ENCODE results near the gene NANOS2.

NANOS2 gene

DNA sequence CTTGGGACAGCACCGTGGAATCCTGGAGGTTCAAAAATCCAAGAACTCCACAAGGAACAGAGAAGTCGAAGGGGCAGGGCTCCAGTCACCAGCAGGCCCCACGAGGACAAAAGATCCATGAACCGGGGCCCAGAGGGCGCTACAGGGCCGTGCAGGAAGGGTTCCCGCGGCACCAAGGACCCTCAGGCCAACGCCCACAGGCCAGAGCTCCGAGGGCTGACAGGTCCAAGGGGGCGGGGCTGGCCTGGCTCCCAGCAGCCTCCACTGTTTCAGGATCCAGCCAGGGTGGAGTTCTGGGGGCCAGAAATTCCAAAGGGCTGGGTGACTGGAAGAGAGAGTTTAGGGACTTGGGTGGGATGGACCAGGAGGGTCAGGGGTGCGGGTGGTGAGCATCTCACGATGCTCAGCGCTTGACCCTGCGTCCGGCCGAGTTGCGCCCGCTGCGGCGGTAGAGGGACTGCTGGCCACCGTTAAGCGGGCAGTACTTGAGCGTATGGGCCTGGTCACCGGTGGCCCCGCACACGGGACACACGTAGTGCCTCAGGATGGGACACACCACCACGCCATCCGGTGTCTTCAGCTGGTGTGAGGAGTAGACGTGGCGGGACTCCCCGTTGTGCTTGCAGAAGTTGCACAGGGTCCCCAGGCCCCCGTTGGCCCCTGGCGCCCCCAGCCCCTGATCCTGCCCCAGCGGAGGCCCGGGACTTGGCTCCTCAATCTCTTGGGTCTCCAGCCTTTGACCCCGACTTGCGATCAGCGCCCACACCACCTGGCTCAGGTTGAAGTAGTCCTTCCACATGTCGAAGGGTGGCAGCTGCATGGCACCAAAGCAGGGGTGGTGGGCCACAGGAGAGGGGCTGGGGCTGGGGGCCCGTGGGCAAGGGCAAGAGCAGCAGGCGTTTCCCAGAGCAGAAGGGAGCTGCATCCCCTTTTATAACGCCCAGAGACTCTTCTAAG, at the start of gene NANOS2:
TSS of gene NANOS2 (minus strand) at position 905 of the 957 bp plus-strand sequence. CDS start at position 820, 85 bp downstream.
- DNase-seq: no peak

DNA sequence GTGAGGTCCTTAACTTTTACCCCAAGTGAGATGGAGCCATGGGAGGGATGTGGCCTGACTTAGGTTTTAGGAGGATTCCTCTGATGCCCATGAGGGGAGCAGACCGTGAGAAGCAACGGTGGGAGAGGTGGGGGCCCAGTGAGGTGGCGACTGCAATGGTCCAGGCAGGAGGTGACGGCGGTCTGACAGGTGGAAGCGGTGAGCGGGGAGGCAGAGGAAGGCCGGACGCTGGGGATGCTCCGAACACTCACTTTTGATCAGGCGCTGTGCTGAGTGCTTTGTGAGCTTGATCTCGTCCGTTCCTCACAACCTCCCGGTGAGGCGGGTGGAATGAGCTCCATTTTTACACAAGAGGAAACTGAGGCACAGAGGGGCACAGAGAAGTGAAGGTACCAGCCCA, 47.4 kb upstream of the NANOS2 start:
- DNase-seq: no peak

DNA sequence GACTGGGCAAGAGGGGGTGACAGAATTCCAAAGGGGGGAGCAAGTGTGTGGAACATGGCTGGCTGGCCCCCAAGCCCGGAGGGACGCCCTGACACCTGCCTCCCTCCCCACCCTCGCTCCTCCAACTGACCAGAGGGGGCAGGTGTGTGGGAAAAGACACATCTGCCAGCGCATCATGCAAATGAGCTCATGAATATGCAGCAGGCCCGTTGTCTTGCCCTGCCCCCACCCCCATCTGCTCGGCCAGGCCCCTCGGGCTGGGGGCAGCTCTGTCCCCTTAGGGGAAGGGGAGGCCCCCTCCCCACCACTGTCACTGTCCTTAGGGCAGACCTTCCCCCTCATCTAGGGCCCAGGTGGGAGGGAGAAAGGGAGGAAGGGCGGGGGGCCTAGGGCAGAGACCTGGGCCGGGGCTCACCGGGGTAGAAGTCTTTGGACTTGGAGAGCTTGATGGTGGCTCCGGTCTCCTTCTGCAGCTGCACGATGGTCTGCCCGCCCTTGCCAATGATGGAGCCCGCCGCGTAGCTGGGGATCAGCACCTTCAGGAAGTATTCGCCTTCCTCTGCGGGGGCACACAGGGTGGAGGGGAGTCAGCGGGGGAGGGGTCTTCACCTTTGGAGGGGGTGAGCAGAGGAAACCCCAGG, 46.1 kb upstream of the NANOS2 start:
- no peak for DNase-seq

DNA sequence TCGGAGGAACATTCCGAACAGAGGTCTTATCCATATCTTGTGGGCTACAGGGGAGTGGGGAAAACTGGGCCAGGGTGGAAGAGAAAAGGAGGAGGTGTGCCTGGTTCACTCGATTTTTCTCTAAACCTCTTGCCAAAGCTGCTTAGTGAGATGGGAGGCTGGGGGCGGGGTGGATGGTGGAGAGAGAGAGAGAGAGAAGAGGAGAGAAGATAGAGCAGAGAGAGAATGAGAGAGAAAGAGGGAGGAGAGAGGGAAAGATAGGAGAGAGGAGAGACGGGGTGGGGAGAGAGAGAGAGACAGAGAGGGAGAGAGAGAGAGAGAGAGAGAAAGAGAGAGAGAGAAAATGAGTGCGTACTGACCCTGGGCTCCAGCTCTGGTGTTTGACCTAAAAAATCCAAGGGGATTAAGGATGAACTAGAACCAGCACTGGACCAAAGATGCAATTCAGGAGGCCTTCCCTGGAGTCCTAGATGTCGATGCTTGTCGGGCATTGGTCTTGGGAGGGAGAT, 45.0 kb upstream of the NANOS2 start:
- DNase-seq: no peak

DNA sequence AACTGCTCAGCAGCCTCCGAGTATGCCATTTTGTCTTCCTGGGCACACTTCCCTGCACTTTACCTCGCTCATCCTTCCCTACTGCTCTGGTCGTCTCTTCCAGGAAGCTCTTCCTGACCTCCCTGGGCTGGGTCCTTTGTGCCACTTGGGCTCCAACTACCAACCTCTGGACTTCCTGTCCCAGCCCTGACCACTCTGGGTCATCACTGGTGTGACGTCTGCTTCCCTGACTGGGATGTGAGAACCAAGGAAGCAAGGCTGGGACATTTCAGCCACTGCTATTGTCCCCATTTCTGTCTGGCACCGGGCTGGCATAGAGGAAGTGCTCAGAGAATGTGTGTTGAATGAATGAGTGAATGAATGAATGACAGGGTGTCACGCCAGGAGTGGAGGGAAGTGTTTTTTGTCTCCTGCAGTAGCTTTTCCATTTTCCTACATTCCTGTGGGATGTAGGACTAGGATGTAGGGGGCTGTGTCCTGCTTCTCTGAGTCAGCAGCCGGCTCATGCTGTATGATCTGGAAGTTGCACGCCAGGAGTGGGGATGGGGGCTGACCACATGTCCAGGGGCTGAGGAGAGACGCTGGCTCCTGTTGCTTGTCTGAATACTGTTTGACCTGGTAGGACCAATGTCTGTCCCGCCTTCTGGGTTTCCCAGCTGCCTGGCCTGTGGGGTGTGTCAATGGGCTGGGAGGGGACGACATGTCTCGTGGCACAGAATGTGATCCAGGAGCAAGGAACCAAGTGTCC, 44.4 kb upstream of the NANOS2 start:
- DNase-seq: no peak

DNA sequence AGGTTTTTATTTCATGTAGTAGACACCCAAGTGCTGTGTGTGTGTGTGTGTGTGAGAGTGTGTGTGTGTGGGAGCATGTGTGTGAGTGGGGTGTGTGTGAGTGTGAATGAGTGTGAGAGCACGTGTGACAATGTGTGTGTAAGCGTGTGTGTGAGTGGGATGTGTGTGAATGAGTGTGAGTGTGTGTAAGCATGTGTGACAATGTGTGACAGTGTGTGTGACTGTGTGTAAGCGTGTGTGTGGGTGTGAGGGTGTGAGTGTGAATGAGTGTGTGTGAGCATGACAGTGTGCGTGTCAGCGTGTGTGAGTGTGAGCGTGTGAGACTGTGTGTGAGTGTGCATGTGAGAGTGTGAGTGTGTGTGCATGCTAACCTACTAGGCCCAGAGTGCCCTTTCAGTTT, 43.7 kb upstream of the NANOS2 start:
- DNase-seq: no peak

DNA sequence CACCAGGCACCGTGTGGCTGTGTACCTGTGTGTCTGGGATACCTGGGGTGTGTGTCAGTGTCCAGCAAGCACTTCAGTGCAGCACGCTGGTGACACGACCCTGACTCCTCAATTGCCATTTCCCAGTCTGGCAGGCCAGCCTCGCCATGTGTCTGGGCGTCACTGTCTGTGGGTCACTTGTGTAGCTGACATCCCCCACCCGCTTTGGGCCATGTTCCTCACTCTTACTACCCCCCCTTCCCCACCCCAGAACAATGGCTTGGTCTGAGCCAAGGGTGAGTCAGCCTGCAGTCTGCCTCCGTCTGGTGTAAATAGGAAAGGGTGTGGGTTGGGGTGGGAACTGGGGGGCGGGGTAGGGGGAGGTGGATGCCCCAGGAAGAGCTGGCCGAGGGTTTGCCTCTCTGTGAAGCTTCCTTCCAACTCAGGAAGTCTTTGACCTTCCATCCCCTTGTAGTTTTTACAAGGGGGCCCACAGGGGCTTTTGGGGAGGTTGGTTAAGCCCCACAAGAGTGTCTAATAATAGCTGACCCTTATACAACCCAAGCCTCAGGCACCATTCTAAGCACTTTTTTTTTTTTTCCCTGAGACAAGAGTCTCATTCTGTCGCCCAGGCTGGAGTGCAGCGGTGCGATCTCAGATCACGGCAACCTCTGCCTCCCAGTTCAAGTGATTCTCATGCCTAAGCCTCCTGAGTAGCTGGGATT, 41.5 kb upstream of the NANOS2 start:
- DNase-seq: no peak

DNA sequence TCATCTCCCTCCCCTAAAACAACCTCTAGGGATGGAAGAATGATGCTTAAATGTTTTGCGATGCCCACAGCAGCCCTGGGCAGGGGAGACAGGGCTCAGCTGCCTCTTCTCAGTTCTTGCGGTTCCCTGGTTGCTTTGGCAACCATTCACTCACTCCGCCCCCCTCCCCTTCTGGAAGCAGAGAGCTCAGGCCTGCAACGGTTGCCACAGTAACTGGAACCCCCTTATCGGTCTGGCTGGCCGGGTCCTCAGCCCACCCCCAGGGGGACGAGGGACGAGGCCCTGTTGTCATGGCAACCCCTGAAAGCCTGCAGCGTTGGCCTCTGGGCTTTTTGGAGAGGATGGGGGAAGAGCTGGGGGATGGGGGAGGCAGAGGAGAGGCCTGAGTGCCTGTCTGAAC, 39.6 kb upstream of the NANOS2 start:
- DNase-seq: no peak

DNA sequence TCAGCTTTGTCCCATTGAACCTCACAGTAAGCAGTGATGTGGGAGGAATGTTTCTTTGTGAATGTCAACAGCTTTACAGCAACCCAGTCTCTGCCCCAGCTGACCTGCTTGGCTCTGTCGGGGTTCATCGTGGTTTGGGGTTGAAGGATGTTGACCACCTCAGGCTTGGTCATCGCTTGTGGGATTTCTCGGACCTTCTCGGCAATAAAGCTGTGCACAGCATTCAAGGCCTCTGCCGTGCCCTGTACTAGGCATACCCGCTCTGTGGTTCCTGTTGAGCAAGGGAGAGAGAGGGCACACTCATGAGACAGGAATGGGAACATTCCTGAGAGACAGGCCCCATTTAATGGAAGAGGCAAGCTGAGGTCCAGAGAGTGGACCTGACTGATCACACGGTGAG, 39.1 kb upstream of the NANOS2 start:
- DNase-seq: no peak

DNA sequence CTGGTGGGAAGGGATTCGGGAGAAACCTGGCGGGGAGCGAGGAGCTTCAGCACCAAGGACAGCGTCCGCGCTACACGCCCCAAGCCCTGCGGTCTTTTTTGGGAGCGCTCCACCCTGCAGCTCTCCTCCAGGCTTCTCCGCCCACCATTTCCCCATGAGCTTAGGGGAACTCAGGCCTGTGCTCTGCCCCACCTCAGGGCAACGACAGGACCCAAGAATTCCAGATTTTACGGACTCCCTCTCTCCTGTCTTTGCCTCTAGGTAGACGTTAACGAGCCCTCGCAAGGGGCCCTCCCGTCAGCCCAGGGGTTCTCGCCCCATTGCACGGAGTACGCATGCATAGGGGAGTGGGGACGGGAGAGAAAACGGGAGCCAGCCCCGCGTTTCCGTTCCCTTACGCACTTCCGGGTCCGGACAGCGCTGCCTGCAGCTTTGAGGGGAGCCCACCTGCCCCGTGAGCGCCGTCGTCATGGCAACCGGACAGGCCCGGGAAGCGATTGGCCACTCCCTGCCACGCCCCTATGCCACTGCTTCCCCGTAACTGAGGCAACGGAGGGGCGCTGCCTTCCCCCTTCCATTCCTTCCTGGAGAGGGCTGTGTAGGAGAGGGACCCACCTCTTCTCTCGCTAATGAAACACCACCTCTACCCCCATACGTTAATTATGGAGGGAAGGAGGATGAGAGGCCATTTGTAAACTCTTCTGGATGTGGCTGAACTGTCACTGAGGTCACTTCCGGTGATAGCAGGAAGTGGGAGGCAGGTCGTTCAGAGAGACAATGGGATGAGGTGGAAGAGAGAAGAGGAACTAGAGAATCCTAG, 38.3 kb upstream of the NANOS2 start:
- peak; percentile 99 for DNase-seq

DNA sequence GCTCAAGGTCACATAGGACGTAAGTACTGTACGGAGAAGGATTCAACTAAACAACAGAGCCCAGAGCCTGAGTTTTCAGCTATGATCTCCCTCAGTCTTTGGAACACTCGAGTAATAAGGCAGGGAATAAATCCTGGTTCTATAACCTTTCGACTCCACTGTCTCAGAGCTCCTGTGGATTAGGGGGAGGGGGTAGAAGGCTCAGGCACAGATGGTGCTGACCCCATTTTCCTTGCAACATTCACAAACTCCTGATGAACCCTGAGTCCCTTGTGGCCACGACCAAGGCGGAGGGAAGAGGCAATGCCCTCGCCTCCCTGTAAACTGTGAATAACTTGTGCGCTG, 37.7 kb upstream of the NANOS2 start:
- no peak for DNase-seq

DNA sequence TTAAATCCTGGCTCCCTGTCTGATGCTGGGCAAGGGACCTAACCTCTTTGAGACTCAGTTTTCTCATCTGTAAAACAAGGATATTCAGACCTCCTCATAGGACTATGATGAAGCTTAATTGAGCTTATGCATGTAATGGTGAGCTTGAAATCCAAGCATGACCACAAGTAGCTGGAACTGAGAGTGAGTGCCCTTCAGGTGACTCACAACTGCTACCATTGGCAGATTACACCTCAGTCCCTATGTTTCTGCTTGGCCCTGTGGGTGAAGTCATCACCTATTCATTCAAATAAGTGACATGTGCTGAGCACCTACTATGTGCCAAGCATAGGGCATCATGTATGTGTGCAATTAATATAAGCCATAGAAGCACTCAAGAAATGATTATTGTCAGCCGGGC, 33.3 kb upstream of the NANOS2 start:
- DNase-seq: no peak

DNA sequence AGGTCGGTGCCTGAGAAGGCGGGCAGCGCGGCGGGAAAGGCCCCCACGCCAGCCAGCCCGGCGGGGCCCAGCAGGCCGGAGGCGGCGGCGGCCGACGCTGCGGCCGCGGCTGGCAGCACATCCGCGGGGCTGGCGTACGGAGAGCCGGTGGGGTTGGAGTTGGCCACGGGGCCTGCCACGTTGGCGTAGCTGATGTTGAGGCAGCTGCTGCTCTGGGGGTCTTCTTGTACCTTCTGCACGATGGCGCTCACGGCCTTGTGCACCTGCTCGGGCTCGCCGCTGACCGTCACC, 25.9 kb upstream of the NANOS2 start:
- DNase-seq: no peak

DNA sequence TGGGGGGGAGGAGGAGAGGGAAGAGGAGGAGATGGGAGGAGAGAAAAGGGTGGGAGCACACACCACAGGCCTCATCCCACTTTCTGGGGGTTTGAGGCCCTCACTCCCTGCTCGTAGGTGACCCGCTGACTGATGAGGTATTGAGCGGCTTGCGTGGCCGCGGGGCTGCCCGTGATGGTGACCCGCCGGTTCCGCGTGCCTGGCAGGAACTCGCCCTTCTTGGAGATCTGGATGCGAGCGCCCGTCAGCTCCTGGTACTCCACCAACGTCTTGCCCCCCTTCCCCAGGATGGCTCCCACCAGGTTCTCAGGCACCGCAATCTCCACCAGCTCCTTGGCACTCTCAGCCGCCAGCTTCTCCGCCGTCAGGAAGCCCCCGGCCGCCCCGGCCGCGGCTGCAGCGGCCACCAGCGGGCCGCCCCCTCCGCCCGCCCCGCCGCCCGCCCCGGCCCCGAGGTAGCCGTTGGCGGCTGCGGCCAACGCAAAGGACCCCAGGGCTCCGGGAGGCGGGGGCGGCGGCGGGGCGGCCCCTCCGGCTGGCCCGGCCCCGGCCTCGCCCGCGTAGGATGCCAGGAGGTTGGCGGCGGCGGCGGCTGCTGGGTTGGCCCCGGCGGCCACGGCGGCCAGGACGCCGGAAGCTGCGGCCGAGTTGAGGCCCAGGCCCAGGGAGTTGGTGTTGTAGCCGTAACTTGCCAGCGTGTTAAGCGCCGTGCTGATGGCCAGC, 25.4 kb upstream of the NANOS2 start:
- DNase-seq: no peak

DNA sequence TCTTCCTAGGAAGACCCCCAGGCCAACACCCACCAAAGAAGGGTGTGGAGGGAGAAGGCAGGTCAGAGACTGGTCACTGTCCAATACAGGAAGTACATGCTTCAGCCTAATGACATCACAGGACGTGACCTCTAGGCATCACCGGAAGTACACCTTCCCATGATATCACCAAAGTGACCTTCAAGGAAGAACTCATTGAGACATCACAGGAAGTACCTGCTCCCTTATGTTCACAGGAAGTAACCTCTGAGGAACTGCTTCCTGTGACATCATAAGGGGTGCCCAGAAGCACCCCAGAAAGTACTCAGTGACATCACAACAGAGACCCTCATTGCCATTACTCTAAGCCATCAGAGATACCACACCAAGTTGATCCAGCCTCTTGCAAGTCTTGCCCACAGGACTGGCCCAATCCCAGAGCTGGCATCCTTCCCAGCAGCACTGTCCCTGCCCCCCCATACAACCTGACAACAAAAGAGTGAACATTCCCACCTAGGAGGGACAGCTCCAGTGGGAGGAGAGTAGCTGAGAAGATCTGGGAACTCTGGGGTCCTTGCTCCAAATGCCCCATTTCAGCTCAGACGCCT, 24.2 kb upstream of the NANOS2 start:
- no peak for DNase-seq

DNA sequence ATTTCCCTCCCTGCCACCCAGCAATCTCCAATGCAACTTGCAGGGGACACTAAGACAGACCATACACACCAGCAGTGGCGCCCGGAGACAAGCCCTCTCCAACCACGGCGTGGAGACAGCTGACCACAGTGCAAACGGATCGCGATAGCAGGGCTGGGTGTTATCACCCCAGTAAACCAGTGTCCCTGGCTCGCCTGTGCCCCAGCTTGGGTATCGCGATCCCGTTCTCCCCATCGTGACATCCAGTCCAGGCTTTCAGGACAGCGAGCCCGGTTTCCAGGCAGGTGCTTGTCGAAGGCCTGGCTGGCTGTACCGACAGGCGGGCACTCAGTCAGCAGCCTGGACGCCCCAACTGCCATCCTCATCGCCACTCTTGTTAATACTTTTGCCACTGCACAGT, 20.7 kb upstream of the NANOS2 start:
- no peak for DNase-seq

DNA sequence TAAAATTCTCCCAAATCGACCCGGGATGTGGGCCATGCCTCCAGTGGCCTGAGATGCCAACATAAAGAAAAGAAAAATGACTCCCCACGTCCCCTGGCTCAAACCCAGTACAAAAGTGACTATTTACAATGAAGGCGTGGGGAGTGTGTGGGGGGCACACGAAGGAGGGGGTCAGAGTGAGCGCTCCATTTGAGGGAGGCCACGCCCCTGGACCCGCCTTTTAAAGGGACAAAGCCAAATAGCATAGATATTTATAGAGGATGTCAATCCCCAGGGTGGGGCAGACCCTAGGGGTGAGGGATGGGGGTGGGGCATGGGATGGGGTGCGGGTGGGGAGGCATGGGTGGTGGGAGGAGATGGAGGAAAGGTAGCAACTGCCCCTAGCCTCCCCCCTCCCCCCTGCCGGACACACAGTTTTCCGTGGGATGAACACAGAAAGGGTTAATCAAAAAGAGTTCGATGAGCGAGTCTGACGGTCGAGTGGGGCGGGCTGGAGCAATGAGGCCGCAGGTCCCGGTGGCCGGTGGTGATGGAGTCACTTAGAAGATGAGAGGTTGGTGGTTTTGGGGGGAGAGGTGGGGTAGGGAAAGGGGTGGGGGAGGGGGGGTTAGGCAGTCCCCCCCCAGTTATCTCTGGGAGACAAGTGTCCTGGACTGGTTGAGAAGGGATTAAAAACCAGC, 20.1 kb upstream of the NANOS2 start:
- no peak for DNase-seq

DNA sequence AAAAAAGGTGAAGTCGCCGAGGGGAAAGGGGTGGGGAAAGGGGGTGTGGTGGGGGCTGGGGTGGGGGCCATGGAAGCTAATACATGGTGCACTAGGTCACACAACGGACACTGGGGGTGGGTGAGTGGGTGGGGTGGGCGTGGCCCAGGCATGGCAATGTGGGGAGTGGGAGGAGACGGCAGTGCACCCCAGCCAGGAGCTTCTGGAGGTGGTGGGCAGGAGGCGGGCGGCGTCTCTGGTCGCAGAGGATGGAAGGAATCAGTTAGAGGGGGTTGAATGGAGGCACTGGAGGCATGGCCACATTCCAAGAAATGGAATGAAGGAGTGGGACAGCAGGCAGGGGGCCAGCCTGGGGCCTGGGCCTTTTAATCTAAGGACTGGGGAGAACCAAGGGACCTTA, 19.2 kb upstream of the NANOS2 start:
- DNase-seq: no peak

DNA sequence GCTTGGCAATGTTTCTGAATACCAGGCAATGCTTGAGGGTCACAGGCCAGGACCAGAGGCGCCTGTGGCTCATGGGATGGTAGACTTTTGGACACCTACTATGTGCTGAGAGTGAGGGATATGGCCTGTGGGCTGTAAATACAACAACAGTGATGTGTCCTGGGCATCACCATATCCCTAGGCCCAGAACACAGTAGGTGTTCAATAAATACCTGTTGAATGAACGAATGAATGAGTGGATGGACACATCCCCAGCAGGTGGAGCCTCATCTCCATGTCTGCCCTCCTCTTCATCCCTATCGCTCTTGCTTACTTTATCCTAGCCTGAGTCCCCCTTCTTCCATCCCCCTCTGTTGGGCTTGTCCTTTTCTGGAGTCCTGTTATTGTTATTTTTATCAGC, 16.5 kb upstream of the NANOS2 start:
- DNase-seq: no peak

DNA sequence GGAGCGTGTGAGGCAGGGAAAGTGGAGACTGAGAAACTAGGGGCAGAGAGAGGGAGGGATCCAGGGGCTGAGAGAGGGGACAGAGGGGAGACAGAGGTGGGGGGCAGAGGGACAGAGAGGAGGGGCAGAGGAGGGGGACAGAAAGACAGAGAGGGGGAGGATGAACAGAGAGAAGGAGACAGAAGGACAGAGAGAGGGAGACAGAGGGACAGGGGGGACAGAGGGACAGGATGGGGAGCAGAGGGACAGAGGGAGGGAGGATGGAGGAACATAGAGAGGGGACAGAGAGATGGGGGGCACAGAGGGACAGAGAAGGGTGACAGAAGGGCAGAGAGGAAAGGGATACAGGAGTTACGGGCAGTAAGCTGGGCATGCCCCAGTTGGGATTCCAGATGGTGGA, 14.7 kb upstream of the NANOS2 start:
- no peak for DNase-seq

All from NCI-H2171 (cell line).